ENCODE data around the gene EFTUD2.

Gene EFTUD2

DNA sequence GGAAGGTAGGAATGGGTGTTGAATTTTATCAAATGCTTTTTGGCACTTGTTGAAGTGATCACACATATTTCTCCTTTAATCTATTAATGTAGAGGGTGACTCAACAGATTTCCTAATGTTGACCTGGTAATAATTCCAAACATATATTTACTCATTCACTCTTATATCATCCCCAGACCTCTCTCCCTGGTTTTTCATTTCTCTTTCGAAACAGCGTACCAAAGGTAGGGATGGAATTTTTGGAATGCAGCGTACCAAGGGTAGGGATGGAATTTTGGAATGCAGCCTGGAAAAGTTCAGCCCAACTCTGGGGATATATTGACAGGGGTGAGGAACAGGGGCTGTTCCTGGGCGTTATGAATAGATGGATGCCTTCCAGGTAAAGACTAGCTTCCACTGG lies 41.1 kb upstream of the EFTUD2 start:
- TF ChIP-seq, protein P1, sequence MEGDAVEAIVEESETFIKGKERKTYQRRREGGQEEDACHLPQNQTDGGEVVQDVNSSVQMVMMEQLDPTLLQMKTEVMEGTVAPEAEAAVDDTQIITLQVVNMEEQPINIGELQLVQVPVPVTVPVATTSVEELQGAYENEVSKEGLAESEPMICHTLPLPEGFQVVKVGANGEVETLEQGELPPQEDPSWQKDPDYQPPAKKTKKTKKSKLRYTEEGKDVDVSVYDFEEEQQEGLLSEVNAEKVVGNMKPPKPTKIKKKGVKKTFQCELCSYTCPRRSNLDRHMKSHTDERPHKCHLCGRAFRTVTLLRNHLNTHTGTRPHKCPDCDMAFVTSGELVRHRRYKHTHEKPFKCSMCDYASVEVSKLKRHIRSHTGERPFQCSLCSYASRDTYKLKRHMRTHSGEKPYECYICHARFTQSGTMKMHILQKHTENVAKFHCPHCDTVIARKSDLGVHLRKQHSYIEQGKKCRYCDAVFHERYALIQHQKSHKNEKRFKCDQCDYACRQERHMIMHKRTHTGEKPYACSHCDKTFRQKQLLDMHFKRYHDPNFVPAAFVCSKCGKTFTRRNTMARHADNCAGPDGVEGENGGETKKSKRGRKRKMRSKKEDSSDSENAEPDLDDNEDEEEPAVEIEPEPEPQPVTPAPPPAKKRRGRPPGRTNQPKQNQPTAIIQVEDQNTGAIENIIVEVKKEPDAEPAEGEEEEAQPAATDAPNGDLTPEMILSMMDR (IDR thresholded peaks at IDR 0.05; ENCODE audit: low read depth, low read length, missing control alignments): no peak
- H3K4me3 ChIP-seq (ENCODE audit: low read depth, low read length): no peak overlapping the region
- no peak for DNase-seq (ENCODE audit: low read depth)

DNA sequence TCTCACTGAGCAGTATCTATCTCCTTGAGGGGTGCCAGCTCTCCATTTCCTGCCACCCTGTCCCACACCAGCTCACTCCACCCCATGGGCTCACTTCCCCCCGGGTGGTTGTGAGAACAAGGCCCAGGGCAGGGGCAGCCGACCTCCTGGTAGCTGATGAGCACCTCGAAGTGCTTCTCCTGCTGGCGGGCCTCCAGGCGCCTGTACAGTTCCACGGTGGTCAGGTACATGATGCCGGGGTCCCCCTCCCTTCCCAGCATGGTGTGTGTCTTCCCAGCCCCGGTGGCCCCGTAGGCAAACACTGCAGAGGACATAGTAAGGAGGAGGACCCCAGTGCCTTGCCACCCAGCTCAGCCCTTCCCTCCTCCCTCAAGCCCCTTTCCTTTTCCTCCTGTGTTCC lies 35.9 kb upstream of the EFTUD2 start:
- no peak overlapping the region for H3K4me3 ChIP-seq (ENCODE audit: low read depth, low read length)
- DNase-seq (ENCODE audit: low read depth): no peak
- TF ChIP-seq, protein P1 (IDR thresholded peaks at IDR 0.05; ENCODE audit: low read depth, low read length, missing control alignments): no peak

DNA sequence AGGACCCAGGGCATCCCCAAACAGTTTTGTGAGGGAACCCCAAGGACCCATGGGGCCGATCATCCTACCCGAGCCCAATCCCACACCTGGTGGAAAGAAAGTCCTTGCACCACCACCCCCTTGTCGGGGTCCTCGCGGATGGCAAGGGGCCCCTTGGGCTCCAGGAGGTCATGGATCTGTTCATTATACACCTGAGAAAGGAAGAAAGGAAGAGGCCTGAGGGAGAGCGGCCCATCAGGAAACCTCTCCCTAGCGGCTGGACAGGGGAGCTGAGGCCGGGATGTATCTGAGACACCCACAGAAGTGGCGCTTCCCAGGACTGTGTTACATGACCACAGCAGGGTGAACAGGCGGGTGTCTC lies 35.5 kb upstream of the EFTUD2 start:
- H3K4me3 ChIP-seq (ENCODE audit: low read depth, low read length): no peak overlapping the region
- no peak for DNase-seq (ENCODE audit: low read depth)
- TF ChIP-seq, protein P1 (IDR thresholded peaks at IDR 0.05; ENCODE audit: low read depth, low read length, missing control alignments): no peak

DNA sequence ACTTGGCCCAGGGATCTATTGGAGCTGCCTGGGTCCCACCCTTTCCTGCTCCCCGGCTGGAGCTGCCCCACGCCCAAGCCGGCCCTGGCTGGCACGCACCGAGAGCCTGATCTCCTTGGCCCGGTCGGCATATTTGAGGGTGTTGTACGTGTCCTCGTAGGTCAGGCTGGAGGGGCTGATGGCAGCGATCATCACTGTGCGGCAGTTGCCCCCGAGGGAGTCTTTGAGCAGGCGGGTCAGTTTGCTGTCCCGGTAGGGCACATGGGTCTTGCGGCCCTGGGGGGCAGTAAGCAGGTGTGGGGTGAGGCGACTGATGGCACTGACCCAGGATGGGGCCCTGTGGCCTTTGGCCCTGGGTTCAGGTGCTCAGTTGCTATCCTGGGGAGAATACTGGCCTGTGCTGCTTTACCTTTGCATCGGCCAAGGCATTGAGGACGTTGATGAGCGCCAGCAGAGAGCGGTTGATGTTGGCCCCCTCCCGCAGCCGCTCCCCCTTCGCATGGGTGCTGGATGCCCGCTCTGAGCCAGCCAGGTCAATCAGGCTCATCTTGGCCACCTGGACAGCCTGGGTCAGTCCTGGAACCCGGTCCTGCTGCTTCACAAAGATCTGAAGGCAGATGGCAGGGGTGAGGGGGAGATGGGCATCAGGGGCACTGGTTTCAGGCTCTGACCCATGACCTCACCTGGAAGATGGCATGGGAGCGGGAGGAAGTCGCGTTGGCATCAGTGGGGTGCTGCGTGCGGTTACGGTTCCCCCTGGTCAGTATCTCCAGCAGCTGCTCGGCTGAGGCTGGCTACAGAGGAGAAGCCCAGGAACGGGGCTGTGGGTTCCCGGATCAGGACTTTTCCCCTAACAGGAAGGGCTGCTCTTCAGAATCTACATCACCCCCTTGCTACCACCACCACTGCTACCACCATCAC lies 34.8 kb upstream of the EFTUD2 start:
- TF ChIP-seq, protein P1 (IDR thresholded peaks at IDR 0.05; ENCODE audit: low read depth, low read length, missing control alignments): no peak
- no peak overlapping the region for H3K4me3 ChIP-seq (ENCODE audit: low read depth, low read length)
- no peak for DNase-seq (ENCODE audit: low read depth)

DNA sequence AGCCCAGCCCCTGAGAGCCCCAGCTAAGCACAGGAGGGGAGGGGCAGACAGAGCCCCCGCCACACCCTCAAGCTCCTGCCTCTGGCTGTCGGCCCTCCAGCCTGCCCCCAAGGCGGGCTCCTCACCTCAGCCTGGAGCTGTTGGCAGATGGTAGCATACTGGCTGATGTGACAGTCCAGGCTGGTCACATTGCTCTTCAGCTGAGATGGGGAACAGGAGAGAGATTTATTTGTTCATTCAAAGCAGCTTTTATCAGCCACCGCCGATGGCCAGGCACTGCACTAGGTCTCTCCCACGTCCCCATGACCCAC lies 33.5 kb upstream of the EFTUD2 start:
- TF ChIP-seq, protein P1 (IDR thresholded peaks at IDR 0.05; ENCODE audit: low read depth, low read length, missing control alignments): no peak
- no peak overlapping the region for H3K4me3 ChIP-seq (ENCODE audit: low read depth, low read length)
- DNase-seq (ENCODE audit: low read depth): no peak

DNA sequence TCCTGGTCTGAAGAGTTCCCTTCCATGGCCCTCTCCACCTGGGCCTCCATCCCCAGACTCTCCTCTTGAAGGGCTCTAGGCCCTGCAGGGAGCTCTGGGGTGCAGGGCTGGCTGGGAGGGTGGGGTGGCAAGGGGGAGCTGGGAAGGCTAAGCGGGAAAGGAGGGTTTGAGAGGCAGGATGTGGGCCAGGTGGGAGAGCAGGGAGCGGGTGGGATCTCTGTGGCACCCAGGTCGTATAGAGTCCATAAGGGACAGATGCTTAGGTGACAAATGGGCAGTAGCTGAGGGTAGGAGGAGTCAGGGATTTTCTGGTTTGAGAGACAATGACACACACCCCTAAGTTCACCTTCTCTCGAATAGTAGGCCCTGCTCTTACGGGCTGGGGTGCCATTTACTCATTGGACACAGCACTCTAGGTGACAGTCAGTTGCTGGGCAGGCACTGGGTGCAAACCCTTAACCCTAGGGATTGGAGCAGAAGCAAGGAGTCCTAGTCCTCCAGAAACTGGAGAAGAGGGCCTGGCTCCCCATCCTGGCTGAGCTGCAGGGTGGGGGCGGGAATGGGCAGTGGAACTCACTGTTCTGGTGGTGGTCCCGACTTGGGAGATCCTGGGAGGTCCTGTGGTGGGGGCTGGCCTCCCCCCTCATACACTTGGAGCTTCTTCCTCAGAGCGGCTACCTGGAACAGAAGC lies 33.0 kb upstream of the EFTUD2 start:
- no peak for DNase-seq (ENCODE audit: low read depth)
- no peak overlapping the region for H3K4me3 ChIP-seq (ENCODE audit: low read depth, low read length)
- TF ChIP-seq, protein P1 (IDR thresholded peaks at IDR 0.05; ENCODE audit: low read depth, low read length, missing control alignments): no peak
